GM18507 (cell line): ENCODE data around the gene CUEDC2.
A peak's percentile ranks its signal among the peaks of the same experiment; 100 is the strongest.
"Not testable (repeated sequence)": the region's sequence is repeated elsewhere in the genome, so short reads cannot be mapped to it uniquely, and the experiment has no call there.

ENCODE experiments used
- DNase-seq: peaks from one replicate; pipeline ENCODE4 v3.0.0; 2011; ENCODE audit warnings: low read depth; ENCODE audit not compliant: insufficient read length; ENCODE audit errors: extremely low spot score
- FAIRE-seq: peaks from 2 replicates; lab custom pipeline; 2011; peaks lifted over from hg19 to GRCh38; lab: Jason Lieb, UNC

The CUEDC2 gene

GRCh38 chr10:102457591-102458150 lies 25.3 kb upstream of the CUEDC2 start:
- FAIRE-seq (no peak), DNase-seq (no peak)

GRCh38 chr10:102455893-102456471 lies 23.6 kb upstream of the CUEDC2 start:
- no peak for FAIRE-seq
- DNase-seq: no peak

- FAIRE-seq, DNase-seq: not testable (repeated sequence)
Observed at GRCh38 chr10:102454662-102455487, 22.5 kb upstream of the CUEDC2 start.

- no peak for DNase-seq
- FAIRE-seq: no peak
Observed at GRCh38 chr10:102453502-102453901, 21.1 kb upstream of the CUEDC2 start.

- DNase-seq (no peak), FAIRE-seq (no peak)
Observed at GRCh38 chr10:102452672-102453340, 20.4 kb upstream of the CUEDC2 start.

- no peak for FAIRE-seq
Observed at GRCh38 chr10:102451105-102451969, 19.0 kb upstream of the CUEDC2 start, which contains the start of gene C10orf95. Gene C10orf95, minus strand, starts transcription at chr10:102451543. Its CDS starts 450 bp downstream, at chr10:102451093.

GRCh38 chr10:102450374-102451104 lies 18.2 kb upstream of the CUEDC2 start:
- FAIRE-seq: peak; percentile 88
- peak; percentile 86 for DNase-seq

More at GRCh38 chr10:102451105-102451969, 19.0 kb upstream of the CUEDC2 start, which contains the start of gene C10orf95:
- DNase-seq: no peak

GRCh38 chr10:102450124-102450373 lies 17.7 kb upstream of the CUEDC2 start:
- FAIRE-seq: no peak
- DNase-seq: no peak

- DNase-seq (no peak), FAIRE-seq (peak; percentile 86)
Observed at GRCh38 chr10:102449321-102450123, 17.1 kb upstream of the CUEDC2 start.

- FAIRE-seq (no peak), DNase-seq (no peak)
Observed at GRCh38 chr10:102444851-102445250, 12.5 kb upstream of the CUEDC2 start.

GRCh38 chr10:102438374-102438773 lies 6.0 kb upstream of the CUEDC2 start:
- DNase-seq (no peak), FAIRE-seq (no peak)

- DNase-seq (no peak), FAIRE-seq (no peak)
Observed at GRCh38 chr10:102437515-102437914, 5.1 kb upstream of the CUEDC2 start.

- DNase-seq (no peak), FAIRE-seq (no peak)
Observed at GRCh38 chr10:102436312-102436711, 3.9 kb upstream of the CUEDC2 start.

- no peak for FAIRE-seq
Observed at GRCh38 chr10:102435529-102436233, 3.3 kb upstream of the CUEDC2 start.

GRCh38 chr10:102435133-102435497 lies 2.7 kb upstream of the CUEDC2 start:
- no peak for FAIRE-seq
- no peak for DNase-seq

More at GRCh38 chr10:102435529-102436233, 3.3 kb upstream of the CUEDC2 start:
- no peak for DNase-seq

- FAIRE-seq (no peak), DNase-seq (no peak)
Observed at GRCh38 chr10:102434394-102435132, 2.2 kb upstream of the CUEDC2 start.

- no peak for FAIRE-seq
- DNase-seq: no peak
Observed at GRCh38 chr10:102433619-102434046, 1.3 kb upstream of the CUEDC2 start.
